K562 (cell line): ENCODE results near the gene POLD2. TPM values are rescaled to one million over a fixed set of nuclear protein-coding genes. Genes with fewer than 3 reads are reported as not detected.

ENCODE experiments used
- BDP1 ChIP-seq: IDR thresholded peaks from 3 replicates; pipeline ENCODE4 v1.6.1; 2011; ENCODE audit not compliant: insufficient read length, insufficient read depth
- CREB5 ChIP-seq: fragments of 250-450 bp; sonication (Bioruptor Pico); IDR thresholded peaks from 2 replicates; pipeline ENCODE4 v1.5.0; 2020; ENCODE audit warnings: mild to moderate bottlenecking
- CXXC5 ChIP-seq: fragments of 250-450 bp; sonication (Bioruptor Pico); IDR thresholded peaks from 2 replicates; pipeline ENCODE4 v1.8.0; 2022; ENCODE audit warnings: inconsistent platforms, mild to moderate bottlenecking, moderate library complexity
- E2F8 ChIP-seq: fragments of 450-650 bp; IDR thresholded peaks from 2 replicates; pipeline ENCODE4 v1.7.1; 2018; ENCODE audit warnings: mild to moderate bottlenecking, low read depth; ENCODE audit not compliant: partially characterized antibody
- ERF ChIP-seq: fragments of 450-650 bp; formaldehyde crosslinking; IDR thresholded peaks from 2 replicates; pipeline ENCODE4 v1.4.0; 2020; ENCODE audit warnings: mild to moderate bottlenecking, mixed read lengths
- FOXJ2 ChIP-seq: fragments of 200-800 bp; sonication (Bioruptor generic); IDR thresholded peaks from 2 replicates; pipeline ENCODE4 v1.6.1; 2016; ENCODE audit warnings: missing genetic modification characterization, missing compliant biosample characterization
- FOXP4 ChIP-seq: sonication (generic); formaldehyde crosslinking; IDR thresholded peaks from 2 replicates; pipeline ENCODE4 v1.8.0; 2022; ENCODE audit warnings: mild to moderate bottlenecking, missing genetic modification reagents, borderline replicate concordance
- KAT7 ChIP-seq: sonication (generic); formaldehyde crosslinking; IDR thresholded peaks from 2 replicates; pipeline ENCODE4 v1.8.0; 2022; ENCODE audit warnings: missing genetic modification reagents, mild to moderate bottlenecking, borderline replicate concordance
- MLX ChIP-seq, 2 experiments: fragments of 450-650 bp in 1 of 2; sonication (generic) in 1 of 2; formaldehyde crosslinking; conservative IDR thresholded peaks; 2 replicates each; pipeline versions ENCODE4 v1.4.0 to v1.8.1; 2020 to 2022; ENCODE audit warnings: mild to moderate bottlenecking in 1 of 2, missing genetic modification reagents in 1 of 2
- SNIP1 ChIP-seq: fragments of 450-650 bp; IDR thresholded peaks from 2 replicates; pipeline ENCODE4 v1.7.1; 2017; ENCODE audit warnings: low read depth, mild to moderate bottlenecking
- SPI1 ChIP-seq: IDR thresholded peaks from 2 replicates; pipeline ENCODE4 v1.6.1; 2011; ENCODE audit warnings: low read depth, low read length, control low read depth, borderline replicate concordance
- STAT5A ChIP-seq: IDR thresholded peaks from 2 replicates; pipeline ENCODE4 v1.6.1; 2012; ENCODE audit warnings: low read length, inconsistent platforms, borderline replicate concordance
- VEZF1 ChIP-seq: fragments of 200-800 bp; sonication (Bioruptor generic); IDR thresholded peaks from 2 replicates; pipeline ENCODE4 v1.6.1; 2017; ENCODE audit warnings: missing genetic modification characterization, missing compliant biosample characterization
- ZKSCAN8 ChIP-seq: fragments of 200-800 bp; sonication (Bioruptor generic); IDR thresholded peaks from 2 replicates; pipeline ENCODE4 v1.6.1; 2016; ENCODE audit warnings: missing genetic modification characterization, missing compliant biosample characterization
- ZNF217 ChIP-seq: sonication (generic); formaldehyde crosslinking; IDR thresholded peaks from 2 replicates; pipeline ENCODE4 v1.8.0; 2022; ENCODE audit warnings: mild to moderate bottlenecking, missing genetic modification reagents
- ZNF253 ChIP-seq: fragments of 250-450 bp; sonication (Bioruptor Pico); conservative IDR thresholded peaks from 2 replicates; pipeline ENCODE4 v1.6.1; 2021; ENCODE audit warnings: mild to moderate bottlenecking
- ZNF263 ChIP-seq: sonication (generic); formaldehyde crosslinking; IDR thresholded peaks from 2 replicates; pipeline ENCODE4 v1.8.0; 2022; ENCODE audit warnings: mild to moderate bottlenecking, missing genetic modification reagents, borderline replicate concordance
- ZNF41 ChIP-seq: fragments of 250-450 bp; sonication (Bioruptor Pico); conservative IDR thresholded peaks from 2 replicates; pipeline ENCODE4 v1.4.0; 2020; ENCODE audit warnings: mild to moderate bottlenecking
- polyA plus RNA-seq, 8 experiments: library from polyadenylated mRNA; depleted of rRNA in 4 of 8; stranded (reverse) in 5 of 8; unstranded in 3 of 8; fragments of >200 nt; fragmentation: Nextera tagmentation in 2 of 8; fragmentation: Illumina TruSeq in 1 of 8; extraction: Ambion mirVana in 2 of 8; extraction: Trizol in 1 of 8; gene quantifications; 2 replicates each; pipeline versions ENCODE4 v1.2.1 to v1.2.3, GENCODE V29; 2011 to 2014; ENCODE audit warnings: inconsistent platforms in 1 of 8, missing spikeins in 1 of 8
- total RNA-seq, 7 experiments: library from RNA; depleted of rRNA in 6 of 7; stranded (reverse); fragments of >200 nt in 6 of 7; fragmentation: Illumina TruSeq in 2 of 7; extraction: Trizol in 2 of 7; gene quantifications; 2 replicates each; pipeline versions ENCODE4 v1.2.1 to v1.2.3, GENCODE V29; 2011 to 2021; ENCODE audit warnings: low replicate concordance in 1 of 7

Gene POLD2
- total and polyA plus RNA-seq, 9 of the 15 experiments (the other 6 are each of a cell fraction or from before 2014, with no cell fraction given), result 29.7 to 259 (median 225) TPM

GRCh38 chr7:44145969-44146911, 22.9 kb upstream of the POLD2 start (continued):
- TF ChIP-seq E2F8, result no peak
- TF ChIP-seq FOXJ2, result no peak
- TF ChIP-seq VEZF1, result peak; percentile 93
- no peak for TF ChIP-seq MLX (CRISPR knock-in tag; conservative IDR thresholded peaks at IDR 0.05)
- TF ChIP-seq SNIP1, result no peak
- no peak for TF ChIP-seq STAT5A
- TF ChIP-seq ZNF263 (CRISPR knock-in tag), result peak; percentile 93
- TF ChIP-seq SPI1, result no peak
- TF ChIP-seq ZNF41 (CRISPR knock-in tag), result no peak
- TF ChIP-seq CXXC5, result peak; percentile 63
- peak; percentile 25; the same call in 1 of the 2 replicates for TF ChIP-seq ERF (CRISPR knock-in tag)
- no peak for TF ChIP-seq ZNF253 (CRISPR knock-in tag)
- peak; percentile 69; the same call in 1 of the 2 replicates for TF ChIP-seq FOXP4 (CRISPR knock-in tag)
- no peak for TF ChIP-seq KAT7
- no peak for TF ChIP-seq ZKSCAN8 (CRISPR knock-in tag)
- no peak for TF ChIP-seq ZNF217
- no peak for TF ChIP-seq CREB5 (CRISPR knock-in tag)
- TF ChIP-seq BDP1, result no peak
